OCI-LY1 (cell line): ENCODE results near the gene PSMA5.
A peak's percentile ranks its signal among the peaks of the same experiment; 100 is the strongest.

Experiments
- H2AFZ ChIP-seq: fragments of 200-600 bp; sonication (generic), shearing (Covaris generic); 2 replicates; pipeline ENCODE4 v1.6.0; 2014; ENCODE audit warnings: antibody characterized with exemption, mild to moderate bottlenecking, low read length
- H3F3A ChIP-seq: fragments of 200-600 bp; sonication (generic), shearing (Covaris generic); 2 replicates; pipeline ENCODE4 v1.6.0; 2014; ENCODE audit warnings: mild to moderate bottlenecking, antibody characterized with exemption, low read length, moderate library complexity; ENCODE audit not compliant: insufficient read depth
- H3K27ac ChIP-seq: fragments of 200-600 bp; sonication (generic); 2 replicates; pipeline ENCODE4 v1.5.1; 2014; ENCODE audit warnings: low read length, mixed run types, mild to moderate bottlenecking, low read depth; ENCODE audit not compliant: poor library complexity, severe bottlenecking
- H3K27me3 ChIP-seq: fragments of 200-600 bp; sonication (generic); 2 replicates; pipeline ENCODE4 v1.6.0; 2014; ENCODE audit warnings: antibody characterized with exemption, mild to moderate bottlenecking, low read length, moderate library complexity; ENCODE audit not compliant: insufficient read depth
- H3K36me3 ChIP-seq: fragments of 200-600 bp; sonication (generic); 2 replicates; pipeline ENCODE4 v1.6.1; 2014; ENCODE audit warnings: mild to moderate bottlenecking, antibody characterized with exemption, low read length, moderate library complexity, mixed read lengths; ENCODE audit not compliant: insufficient read depth
- H3K4me1 ChIP-seq: fragments of 200-600 bp; sonication (generic); 2 replicates; pipeline ENCODE4 v1.5.1; 2014; ENCODE audit warnings: mild to moderate bottlenecking, low read length, moderate library complexity; ENCODE audit not compliant: insufficient read depth, severe bottlenecking
- H3K4me2 ChIP-seq: fragments of 200-600 bp; sonication (generic), shearing (Covaris generic); 2 replicates; pipeline ENCODE4 v1.6.1; 2014; ENCODE audit warnings: low read length
- H3K4me3 ChIP-seq: fragments of 200-600 bp; sonication (generic); 2 replicates; pipeline ENCODE4 v1.5.1; 2014; ENCODE audit warnings: low read length, low read depth, mild to moderate bottlenecking, mixed read lengths; ENCODE audit not compliant: poor library complexity, severe bottlenecking
- H3K79me2 ChIP-seq: fragments of 200-600 bp; shearing (Covaris generic); 2 replicates; pipeline ENCODE4 v1.6.1; 2016; ENCODE audit warnings: mixed run types, low read length, mixed read lengths; ENCODE audit not compliant: insufficient read depth
- H3K9ac ChIP-seq: fragments of 200-600 bp; sonication (generic), shearing (Covaris generic); 2 replicates; pipeline ENCODE4 v1.6.1; 2014; ENCODE audit warnings: mild to moderate bottlenecking, low read length, mixed read lengths
- H3K9me2 ChIP-seq: fragments of 200-600 bp; sonication (generic), shearing (Covaris generic); 2 replicates; pipeline ENCODE4 v1.6.1; 2014; ENCODE audit warnings: low read depth, mild to moderate bottlenecking, low read length, mixed read lengths
- H3K9me3 ChIP-seq: fragments of 200-600 bp; shearing (Covaris generic); 2 replicates; pipeline ENCODE4 v1.6.1; 2014; ENCODE audit warnings: low read length, mixed read lengths
- H4K20me1 ChIP-seq: fragments of 200-600 bp; sonication (generic), shearing (Covaris generic); 2 replicates; pipeline ENCODE4 v1.6.0; 2016; ENCODE audit warnings: mild to moderate bottlenecking, low read length; ENCODE audit not compliant: insufficient read depth
- EZH2 ChIP-seq: fragments of 200-600 bp; sonication (generic), shearing (Covaris generic); IDR thresholded peaks from 2 replicates; pipeline ENCODE4 v1.8.0; 2017; ENCODE audit warnings: borderline replicate concordance, mixed run types, mild to moderate bottlenecking, antibody characterized with exemption, low read length, moderate library complexity, mixed read lengths
- TF ChIP-seq, protein P1 (sequence below): fragments of 200-600 bp; sonication (generic), shearing (Covaris generic); IDR thresholded peaks from 2 replicates; pipeline ENCODE4 v1.5.1; 2017; ENCODE audit warnings: mild to moderate bottlenecking, antibody characterized with exemption, low read length, moderate library complexity, mixed read lengths

Gene PSMA5

DNA sequence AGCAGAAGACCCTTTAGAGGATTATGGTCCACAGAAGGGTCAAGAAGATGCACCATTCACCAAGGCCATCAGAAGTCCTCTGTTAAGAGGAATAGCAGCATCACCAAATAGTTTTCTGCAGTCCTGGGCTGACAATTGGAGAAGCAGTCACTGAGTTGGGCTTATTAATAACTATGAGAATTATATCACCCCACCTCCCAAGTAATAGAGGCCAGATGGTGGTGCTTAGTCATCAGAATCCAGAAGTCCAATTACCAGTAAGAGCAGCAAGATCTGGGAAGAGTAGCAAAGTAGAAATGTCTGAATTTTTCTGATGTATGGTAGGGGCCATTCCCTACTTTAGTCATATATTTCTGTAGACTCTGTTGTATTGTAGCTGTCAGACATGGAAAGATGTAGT, 6.1 kb upstream of the PSMA5 start:
- no peaks in the 10 kb centered on the region for H3K36me3 ChIP-seq
- no peak overlapping the region for H3K4me3 ChIP-seq
- no peaks in the 10 kb centered on the region for H3K9me2 ChIP-seq
- H3K79me2 ChIP-seq, result no peaks in the 10 kb centered on the region
- H3K27me3 ChIP-seq, result no peaks in the 10 kb centered on the region
- 0 out of 2 replicates have a peak, but pooled peaks cover 4% of the 10 kb centered on the region for H3K9me3 ChIP-seq
- H3F3A ChIP-seq, result no peaks in the 10 kb centered on the region
- H3K4me1 ChIP-seq, result peaks cover 2% of the 10 kb centered on the region
- no peak overlapping the region for H3K9ac ChIP-seq
- no peaks in the 10 kb centered on the region for H4K20me1 ChIP-seq
- no peak overlapping the region for H3K4me2 ChIP-seq
- no peak for TF ChIP-seq EZH2
- TF ChIP-seq, protein P1, sequence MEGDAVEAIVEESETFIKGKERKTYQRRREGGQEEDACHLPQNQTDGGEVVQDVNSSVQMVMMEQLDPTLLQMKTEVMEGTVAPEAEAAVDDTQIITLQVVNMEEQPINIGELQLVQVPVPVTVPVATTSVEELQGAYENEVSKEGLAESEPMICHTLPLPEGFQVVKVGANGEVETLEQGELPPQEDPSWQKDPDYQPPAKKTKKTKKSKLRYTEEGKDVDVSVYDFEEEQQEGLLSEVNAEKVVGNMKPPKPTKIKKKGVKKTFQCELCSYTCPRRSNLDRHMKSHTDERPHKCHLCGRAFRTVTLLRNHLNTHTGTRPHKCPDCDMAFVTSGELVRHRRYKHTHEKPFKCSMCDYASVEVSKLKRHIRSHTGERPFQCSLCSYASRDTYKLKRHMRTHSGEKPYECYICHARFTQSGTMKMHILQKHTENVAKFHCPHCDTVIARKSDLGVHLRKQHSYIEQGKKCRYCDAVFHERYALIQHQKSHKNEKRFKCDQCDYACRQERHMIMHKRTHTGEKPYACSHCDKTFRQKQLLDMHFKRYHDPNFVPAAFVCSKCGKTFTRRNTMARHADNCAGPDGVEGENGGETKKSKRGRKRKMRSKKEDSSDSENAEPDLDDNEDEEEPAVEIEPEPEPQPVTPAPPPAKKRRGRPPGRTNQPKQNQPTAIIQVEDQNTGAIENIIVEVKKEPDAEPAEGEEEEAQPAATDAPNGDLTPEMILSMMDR, result no peak
- H3K27ac ChIP-seq, result no peak overlapping the region
- no peak overlapping the region for H2AFZ ChIP-seq

DNA sequence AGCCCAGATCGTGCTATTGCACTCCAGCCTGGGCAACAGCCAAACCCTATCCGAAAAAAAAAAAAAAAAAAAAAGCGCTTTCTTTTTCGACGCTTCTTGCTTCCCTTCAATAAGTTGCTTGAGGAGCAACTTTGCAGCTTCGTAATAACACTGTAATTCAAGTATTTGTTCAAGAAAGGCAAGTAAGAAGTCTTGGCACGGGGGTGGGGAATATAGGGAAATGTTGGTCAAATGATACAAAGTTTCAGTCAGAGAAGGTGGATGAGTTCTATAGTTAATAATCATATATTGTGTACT, 871 bp upstream of the PSMA5 start:
- H4K20me1 ChIP-seq, result no peaks in the 10 kb centered on the region
- H3K9ac ChIP-seq, result peak overlapping the region; percentile 77
- H3K27me3 ChIP-seq, result no peaks in the 10 kb centered on the region
- H3K9me2 ChIP-seq, result no peaks in the 10 kb centered on the region
- no peaks in the 10 kb centered on the region for H3F3A ChIP-seq
- H3K9me3 ChIP-seq, result no peaks in the 10 kb centered on the region
- H3K79me2 ChIP-seq, result peaks cover 35% of the 10 kb centered on the region
- H3K4me2 ChIP-seq, result peak overlapping the region; percentile 93
- H3K4me3 ChIP-seq, result peak overlapping the region; percentile 83
- H3K4me1 ChIP-seq, result peaks cover 25% of the 10 kb centered on the region
- TF ChIP-seq EZH2, result no peak
- TF ChIP-seq, protein P1, result no peak
- peaks cover 15% of the 10 kb centered on the region for H3K36me3 ChIP-seq
- peak overlapping the region; percentile 63 for H2AFZ ChIP-seq
- H3K27ac ChIP-seq, result no peak overlapping the region

DNA sequence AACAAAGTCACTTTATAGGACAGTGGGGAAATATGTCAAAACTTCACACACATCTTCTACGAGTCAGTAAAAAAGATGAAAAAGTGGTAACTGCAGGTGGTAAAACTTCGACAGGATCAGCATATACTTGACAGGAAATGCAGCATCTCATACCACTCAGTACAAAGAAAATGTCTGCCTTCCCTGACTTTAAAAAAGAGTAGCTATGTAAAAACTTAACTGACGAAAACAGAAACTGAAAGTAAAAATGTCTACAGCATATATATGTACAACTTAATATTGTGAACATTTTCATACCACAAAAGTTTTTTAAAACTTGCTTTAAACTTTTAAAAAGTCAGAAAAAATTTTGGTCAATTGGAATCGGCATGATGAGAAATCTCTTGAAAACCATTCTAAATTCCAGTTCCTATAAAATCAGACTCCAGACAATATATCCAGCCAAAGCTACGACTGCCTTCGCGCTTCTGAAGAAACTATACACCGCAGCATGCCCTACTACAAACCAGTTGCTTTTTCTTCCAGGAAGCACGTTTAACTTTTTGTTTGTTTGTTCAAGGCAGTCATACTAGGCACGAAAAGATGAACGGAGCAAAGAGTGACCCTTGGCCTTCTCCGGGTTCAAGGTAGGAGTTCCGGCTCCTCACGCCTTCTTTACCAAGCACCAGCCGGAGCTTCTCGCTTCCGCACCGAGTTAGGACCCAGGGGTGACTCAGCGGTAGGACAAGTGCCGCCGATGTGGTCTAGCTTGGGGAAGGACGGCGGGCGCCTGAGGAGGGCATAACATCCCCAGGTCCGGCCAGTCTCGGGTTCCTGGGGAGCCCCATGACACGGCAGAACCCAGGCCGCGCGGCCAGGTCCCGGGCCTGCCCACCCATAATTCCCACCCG, 612 bp downstream of the PSMA5 start:
- Histone ChIP-seq H4K20me1 (no peaks in the 10 kb centered on the region), H3K27ac (peak overlapping the region; percentile 71), H3K36me3 (peaks cover 25% of the 10 kb centered on the region), H3K4me1 (peaks cover 25% of the 10 kb centered on the region), H3K79me2 (peaks cover 40% of the 10 kb centered on the region), H3K4me2 (peak overlapping the region; percentile 91), H3K9me3 (no peaks in the 10 kb centered on the region), H3K27me3 (no peaks in the 10 kb centered on the region), H3K9ac (peak overlapping the region; percentile 81), H2AFZ (no peak overlapping the region), H3K9me2 (no peaks in the 10 kb centered on the region), H3F3A (no peaks in the 10 kb centered on the region), H3K4me3 (peak overlapping the region; percentile 83)
- TF ChIP-seq EZH2, result no peak
- TF ChIP-seq, protein P1, result no peak
